Measurements from ENCODE around the gene DCXR. TPM values are rescaled to one million over a fixed set of nuclear protein-coding genes. Genes with fewer than 3 reads are reported as not detected.

Gene DCXR
- total RNA-seq, 4 donors from 2014 or later: 23.8 to 125 (median 67.5) TPM

DNA sequence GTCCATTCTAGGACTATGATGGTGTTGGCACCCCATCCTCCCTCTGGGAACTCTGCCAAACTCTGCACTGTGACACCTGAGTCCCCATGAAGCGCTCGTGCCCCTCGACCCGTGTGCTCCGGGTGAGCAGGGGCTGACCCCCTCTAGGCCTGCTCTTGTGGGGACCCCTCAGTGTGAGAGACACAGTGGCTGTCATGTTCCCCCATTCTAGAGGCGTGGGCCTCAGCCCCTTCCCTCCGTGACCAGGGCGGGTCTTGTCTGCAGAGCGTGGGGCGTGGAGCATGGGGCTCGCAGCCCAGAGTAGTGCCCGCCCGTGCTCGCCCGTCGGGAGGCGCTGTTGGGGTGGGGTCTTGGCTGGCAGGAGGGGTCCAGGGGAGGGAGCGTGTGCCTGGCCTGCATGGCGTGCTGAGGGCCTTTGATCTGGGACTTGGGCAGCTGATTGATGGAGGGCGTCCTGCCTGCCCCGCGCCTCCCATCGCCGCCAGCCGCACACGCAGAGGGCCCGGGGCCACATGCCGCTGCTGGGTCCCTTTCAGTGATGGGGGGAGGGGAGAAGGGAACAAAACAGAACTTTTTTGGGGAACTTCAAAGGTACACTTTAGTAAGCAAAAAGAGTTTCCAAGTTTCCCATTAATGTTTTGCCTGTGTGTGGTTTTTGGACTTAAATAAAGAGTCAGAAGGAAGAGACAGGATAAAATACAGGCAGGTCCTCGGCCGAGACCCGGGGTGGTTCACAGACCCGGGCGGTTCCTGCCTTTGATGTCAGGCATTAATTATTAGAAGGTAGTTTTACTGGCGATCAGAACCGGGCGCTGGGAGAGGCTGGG, 37.3 kb downstream of the DCXR start:
- no peak for DNase-seq
- H3K27ac ChIP-seq: no peak overlapping the region
- H3K4me1 ChIP-seq: peaks cover 8 to 15% of the 10 kb centered on the region in 2 donors
- no peak overlapping the region for H3K4me3 ChIP-seq
- no peaks in the 10 kb centered on the region for H3K36me3 ChIP-seq
- H3K9me3 ChIP-seq: no peaks in the 10 kb centered on the region
- no peaks in the 10 kb centered on the region for H3K27me3 ChIP-seq
- TF ChIP-seq, protein P1, sequence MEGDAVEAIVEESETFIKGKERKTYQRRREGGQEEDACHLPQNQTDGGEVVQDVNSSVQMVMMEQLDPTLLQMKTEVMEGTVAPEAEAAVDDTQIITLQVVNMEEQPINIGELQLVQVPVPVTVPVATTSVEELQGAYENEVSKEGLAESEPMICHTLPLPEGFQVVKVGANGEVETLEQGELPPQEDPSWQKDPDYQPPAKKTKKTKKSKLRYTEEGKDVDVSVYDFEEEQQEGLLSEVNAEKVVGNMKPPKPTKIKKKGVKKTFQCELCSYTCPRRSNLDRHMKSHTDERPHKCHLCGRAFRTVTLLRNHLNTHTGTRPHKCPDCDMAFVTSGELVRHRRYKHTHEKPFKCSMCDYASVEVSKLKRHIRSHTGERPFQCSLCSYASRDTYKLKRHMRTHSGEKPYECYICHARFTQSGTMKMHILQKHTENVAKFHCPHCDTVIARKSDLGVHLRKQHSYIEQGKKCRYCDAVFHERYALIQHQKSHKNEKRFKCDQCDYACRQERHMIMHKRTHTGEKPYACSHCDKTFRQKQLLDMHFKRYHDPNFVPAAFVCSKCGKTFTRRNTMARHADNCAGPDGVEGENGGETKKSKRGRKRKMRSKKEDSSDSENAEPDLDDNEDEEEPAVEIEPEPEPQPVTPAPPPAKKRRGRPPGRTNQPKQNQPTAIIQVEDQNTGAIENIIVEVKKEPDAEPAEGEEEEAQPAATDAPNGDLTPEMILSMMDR (IDR thresholded peaks at IDR 0.05): no peak
- no peak for TF ChIP-seq POLR2A (IDR thresholded peaks at IDR 0.05)
- intact Hi-C loops (cut with DNase I; ENCODE audit: low total_unique reads): no loop called here

DNA sequence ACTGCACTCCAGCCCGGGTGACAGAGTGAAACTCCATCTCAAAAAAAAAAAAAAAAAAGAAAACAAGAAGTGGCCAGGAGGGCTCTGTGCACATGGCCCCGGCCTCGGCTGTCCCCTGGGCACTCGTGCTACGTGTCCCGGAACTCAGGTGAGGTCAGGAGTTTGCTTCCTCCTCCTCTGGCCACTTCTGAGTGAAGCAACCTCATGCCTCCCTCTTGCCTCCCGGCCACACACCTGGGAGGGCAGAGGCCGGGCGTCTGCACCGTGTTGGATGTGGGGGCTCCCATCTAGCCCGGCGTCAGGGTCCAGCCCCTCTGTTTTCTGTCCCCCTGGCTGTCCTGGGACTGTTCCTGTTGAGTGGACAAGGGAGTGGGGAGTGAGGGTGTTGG, 37.9 kb downstream of the DCXR start:
- TF ChIP-seq, protein P1 (IDR thresholded peaks at IDR 0.05): no peak
- no peak for TF ChIP-seq POLR2A (IDR thresholded peaks at IDR 0.05)
- no peaks in the 10 kb centered on the region for H3K9me3 ChIP-seq

DNA sequence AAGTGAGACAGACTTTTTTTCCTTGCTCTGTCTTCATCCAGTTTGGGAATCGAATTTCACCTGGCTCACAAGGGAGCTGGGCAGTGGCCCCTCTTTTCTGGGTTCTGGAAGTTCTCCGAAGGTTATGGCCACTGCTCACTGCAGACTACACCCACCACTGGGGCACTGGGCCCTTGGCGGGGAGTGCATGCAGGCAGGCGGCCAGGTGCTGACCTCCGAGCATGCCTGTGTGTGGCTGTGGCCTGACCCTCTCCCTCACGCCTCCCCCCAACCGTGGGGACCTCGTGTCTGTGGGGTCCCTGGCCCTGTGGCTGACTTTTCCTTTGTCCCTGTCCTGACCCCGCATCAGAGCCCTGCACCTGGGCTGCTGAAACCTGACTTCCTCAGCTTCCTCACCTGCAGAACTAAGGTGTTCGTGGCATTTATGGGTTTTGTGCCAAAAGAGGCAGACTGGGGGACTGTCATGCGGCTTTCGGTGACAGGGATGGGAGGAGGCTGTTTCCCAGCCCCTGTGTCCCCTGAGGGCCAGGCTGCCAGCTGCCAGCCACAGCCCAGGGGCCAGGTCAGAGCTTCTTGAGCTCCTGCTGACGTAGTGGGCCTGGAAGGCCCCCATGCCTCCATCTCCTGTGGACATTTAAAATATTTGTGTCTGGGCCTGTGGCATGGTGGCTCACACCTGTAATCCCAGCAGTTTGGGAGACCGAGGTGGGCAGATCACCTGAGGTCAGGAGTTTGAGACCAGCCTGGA, 38.6 kb downstream of the DCXR start:
- Histone ChIP-seq H3K27me3 (no peaks in the 10 kb centered on the region), H3K36me3 (no peaks in the 10 kb centered on the region), H3K27ac (no peak overlapping the region), H3K4me1 (peaks cover 4 to 8% of the 10 kb centered on the region in 2 donors), H3K4me3 (no peak overlapping the region), H3K9me3 (no peaks in the 10 kb centered on the region)
- DNase-seq: no peak
- TF ChIP-seq POLR2A (IDR thresholded peaks at IDR 0.05): no peak
- TF ChIP-seq, protein P1 (IDR thresholded peaks at IDR 0.05): no peak
- intact Hi-C loops (cut with DNase I; ENCODE audit: low total_unique reads): no loop called here

More for the DNA sequence above, 37.9 kb downstream of the DCXR start:
- DNase-seq: no peak
- intact Hi-C loops (cut with DNase I; ENCODE audit: low total_unique reads): no loop called here
- Histone ChIP-seq H3K4me1 (peaks cover 8 to 11% of the 10 kb centered on the region in 2 donors), H3K36me3 (no peaks in the 10 kb centered on the region), H3K4me3 (no peak overlapping the region), H3K27me3 (no peaks in the 10 kb centered on the region), H3K27ac (no peak overlapping the region)

DNA sequence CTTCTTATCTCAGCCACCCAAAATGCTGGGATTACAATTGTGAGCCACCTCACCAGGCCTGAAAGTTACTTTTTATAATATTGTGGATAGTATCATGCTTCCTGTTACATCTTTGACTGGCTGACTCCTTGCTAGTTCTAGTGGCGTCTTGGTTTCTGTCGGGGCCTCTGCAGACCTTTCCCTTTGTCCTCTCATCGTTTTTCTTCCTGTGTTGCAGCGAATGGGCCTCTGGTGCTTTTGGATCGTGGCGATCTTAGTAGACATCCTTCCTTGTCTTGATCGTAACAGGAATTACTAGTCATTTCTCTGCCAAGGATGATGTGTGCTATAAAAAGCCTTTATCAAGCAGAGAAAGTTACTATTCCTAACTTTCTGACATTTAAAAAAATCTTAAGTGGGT, 39.3 kb downstream of the DCXR start:
- TF ChIP-seq, protein P1 (IDR thresholded peaks at IDR 0.05): no peak
- no peak for TF ChIP-seq POLR2A (IDR thresholded peaks at IDR 0.05)
- Histone ChIP-seq H3K4me3 (no peak overlapping the region), H3K27me3 (no peaks in the 10 kb centered on the region), H3K36me3 (no peaks in the 10 kb centered on the region), H3K27ac (no peak overlapping the region), H3K9me3 (no peaks in the 10 kb centered on the region), H3K4me1 (peaks cover under 1 to 4% of the 10 kb centered on the region in 2 donors)
- intact Hi-C loops (cut with DNase I; ENCODE audit: low total_unique reads): no loop called here
- DNase-seq: no peak
